Right atrium auricular region (tissue), 2 donors: ENCODE data around the gene OR5H2. TPM values are rescaled to one million over a fixed set of nuclear protein-coding genes. Genes with fewer than 3 reads are reported as not detected.

Source experiments
- DNase-seq: peaks from one replicate; pipeline ENCODE4 v3.0.0-alpha.2; 2019; ENCODE audit warnings: low spot score
- H3K27ac ChIP-seq, 2 donors: fragments of 200-600 bp; sonication (generic); 1 replicate in 1 of 2; 2 replicates in 1 of 2; pipeline ENCODE4 v1.5.1; 2016 to 2019
- H3K27me3 ChIP-seq, 2 donors: fragments of 200-600 bp; sonication (generic); one replicate each; pipeline versions ENCODE4 v1.5.1 to v1.6.0; 2017 to 2019
- H3K36me3 ChIP-seq: fragments of 200-600 bp; sonication (generic); one replicate; pipeline ENCODE4 v1.5.1; 2016
- H3K4me1 ChIP-seq, 2 donors: fragments of 200-600 bp; sonication (generic); one replicate each; pipeline versions ENCODE4 v1.5.1 to v1.6.0; 2017 to 2019
- H3K4me3 ChIP-seq, 2 donors: fragments of 200-600 bp; sonication (generic); 1 replicate in 1 of 2; 2 replicates in 1 of 2; pipeline ENCODE4 v1.5.1; 2017 to 2019; ENCODE audit warnings: mild to moderate bottlenecking in 1 of 2, moderate library complexity in 1 of 2
- H3K9me3 ChIP-seq, 2 donors: fragments of 200-600 bp; sonication (generic); one replicate each; pipeline ENCODE4 v1.5.1; 2019
- CTCF ChIP-seq, 2 donors: fragments of 200-600 bp; sonication (generic); IDR thresholded peaks; one replicate each; pipeline ENCODE4 v1.5.1; 2019; ENCODE audit warnings: antibody characterized with exemption in 2 of 2
- total RNA-seq, 2 donors: library from RNA; depleted of rRNA; stranded (reverse); fragments of >200 nt; gene quantifications; one replicate each; pipeline ENCODE4 v1.1.0, GENCODE V29; 2016

The OR5H2 gene
- total RNA-seq, 2 donors from 2014 or later = not detected

GRCh38 chr3:98290916-98291315, 8.6 kb downstream of the OR5H2 start:
- no peak overlapping the region for H3K4me3 ChIP-seq
- H3K27ac ChIP-seq = no peak overlapping the region
- H3K4me1 ChIP-seq = no peaks in the 10 kb centered on the region
- no peak for TF ChIP-seq CTCF (IDR thresholded peaks at IDR 0.05)
- no peak for DNase-seq
- H3K27me3 ChIP-seq = no peaks in the 10 kb centered on the region
- H3K9me3 ChIP-seq = no peaks in the 10 kb centered on the region
- no peaks in the 10 kb centered on the region for H3K36me3 ChIP-seq

- Histone ChIP-seq H3K36me3 (no peaks in the 10 kb centered on the region), H3K27me3 (no peaks in the 10 kb centered on the region), H3K4me1 (no peaks in the 10 kb centered on the region), H3K4me3 (no peak overlapping the region), H3K9me3 (no peaks in the 10 kb centered on the region), H3K27ac (no peak overlapping the region)
- no peak for TF ChIP-seq CTCF (IDR thresholded peaks at IDR 0.05)
- no peak for DNase-seq
Observed at GRCh38 chr3:98291332-98291957, 9.1 kb downstream of the OR5H2 start.

- H3K4me1 ChIP-seq = no peaks in the 10 kb centered on the region
- H3K9me3 ChIP-seq = no peaks in the 10 kb centered on the region
- TF ChIP-seq CTCF (IDR thresholded peaks at IDR 0.05) = no peak
- no peaks in the 10 kb centered on the region for H3K36me3 ChIP-seq
- no peak for DNase-seq
- no peak overlapping the region for H3K4me3 ChIP-seq
- no peak overlapping the region for H3K27ac ChIP-seq
- no peaks in the 10 kb centered on the region for H3K27me3 ChIP-seq
Observed at GRCh38 chr3:98322101-98322500, 39.8 kb downstream of the OR5H2 start.

- no peak overlapping the region for H3K4me3 ChIP-seq
- H3K4me1 ChIP-seq = no peaks in the 10 kb centered on the region
- H3K27ac ChIP-seq = no peak overlapping the region
- no peaks in the 10 kb centered on the region for H3K27me3 ChIP-seq
- no peak for DNase-seq
- H3K9me3 ChIP-seq = no peaks in the 10 kb centered on the region
- TF ChIP-seq CTCF (IDR thresholded peaks at IDR 0.05) = no peak
- H3K36me3 ChIP-seq = no peaks in the 10 kb centered on the region
Observed at GRCh38 chr3:98322686-98323085, 40.4 kb downstream of the OR5H2 start.

GRCh38 chr3:98323425-98323824, 41.1 kb downstream of the OR5H2 start:
- Histone ChIP-seq H3K36me3 (no peaks in the 10 kb centered on the region), H3K27ac (no peak overlapping the region), H3K27me3 (no peaks in the 10 kb centered on the region), H3K4me3 (no peak overlapping the region), H3K4me1 (no peaks in the 10 kb centered on the region), H3K9me3 (no peaks in the 10 kb centered on the region)
- no peak for TF ChIP-seq CTCF (IDR thresholded peaks at IDR 0.05)
- DNase-seq = no peak

- Histone ChIP-seq H3K36me3 (no peaks in the 10 kb centered on the region), H3K4me3 (no peak overlapping the region)
Observed at GRCh38 chr3:98325055-98325454, 42.8 kb downstream of the OR5H2 start.

More at GRCh38 chr3:98325055-98325454, 42.8 kb downstream of the OR5H2 start:
- no peak for DNase-seq
- Histone ChIP-seq H3K27me3 (no peaks in the 10 kb centered on the region), H3K4me1 (no peaks in the 10 kb centered on the region), H3K9me3 (no peaks in the 10 kb centered on the region), H3K27ac (no peak overlapping the region)
- no peak for TF ChIP-seq CTCF (IDR thresholded peaks at IDR 0.05)
